ENCODE measurements around the gene CREB3L4. TPM values are rescaled to one million over a fixed set of nuclear protein-coding genes. Genes with fewer than 3 reads are reported as not detected.

CREB3L4 gene
- total RNA-seq, 6 experiments from 2014 or later = 3.6 to 4.6 (median 4.1) TPM

GRCh38 chr1:153940756-153941155 lies 26.9 kb upstream of the CREB3L4 start:
- Mint-ChIP-seq H3K36me3 (ENCODE audit: low read depth) (peaks cover 31% of the 10 kb centered on the region), H3K4me3 (no peak overlapping the region), H3K9me3 (no peaks in the 10 kb centered on the region), H3K27ac (no peak overlapping the region), H3K27me3 (ENCODE audit: insufficient read depth) (peaks cover 4% of the 10 kb centered on the region), H3K4me1 (ENCODE audit: low read depth) (peaks cover 13% of the 10 kb centered on the region)
- TF ChIP-seq CTCF (IDR thresholded peaks at IDR 0.05) = no peak
- no peak for DNase-seq

DNA sequence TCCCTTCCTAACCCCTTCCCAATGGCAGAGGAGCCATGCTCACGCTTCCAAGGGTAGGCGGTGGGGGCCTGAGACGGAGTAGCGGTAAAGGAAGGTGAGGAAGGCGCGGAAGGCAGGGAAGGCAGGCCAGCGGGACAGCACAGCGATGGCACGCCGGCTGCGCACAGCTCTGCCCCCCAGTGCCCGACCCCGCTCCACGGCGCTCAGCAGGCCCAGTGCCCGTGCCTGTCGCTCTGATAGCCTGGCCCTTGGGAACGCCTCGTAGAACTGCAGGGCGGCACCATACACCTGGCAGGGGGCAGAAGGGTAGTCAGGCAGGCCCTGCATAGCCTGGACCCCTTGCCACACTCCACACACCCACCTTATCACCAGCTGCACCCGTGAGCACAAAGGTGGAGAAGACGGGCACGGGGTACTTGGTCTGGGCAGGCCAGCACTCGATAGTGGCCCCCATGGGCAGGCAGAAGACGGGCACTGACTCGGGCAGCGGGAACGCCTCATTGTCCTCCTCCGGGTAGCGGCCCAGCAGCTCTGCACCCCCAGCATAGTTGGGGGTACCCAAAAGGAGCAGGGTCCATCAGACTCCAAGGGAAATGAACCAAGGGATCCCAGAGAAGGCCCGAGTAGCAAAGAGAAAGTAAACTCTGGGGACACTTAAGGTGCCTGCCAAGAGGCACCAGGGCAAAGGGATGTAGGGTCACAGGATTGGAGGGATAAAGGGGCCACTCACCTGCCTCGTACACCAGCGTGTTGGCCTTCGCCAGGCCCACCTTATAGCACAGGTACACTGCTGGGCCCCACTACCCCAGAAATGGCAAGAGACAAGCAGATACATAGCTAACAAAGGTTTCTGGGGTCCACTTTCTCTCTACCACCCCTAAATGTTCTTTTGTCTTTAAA lies 25.6 kb upstream of the CREB3L4 start:
- no peak for DNase-seq
- no peaks in the 10 kb centered on the region for H3K9me3 Mint-ChIP-seq
- no peak overlapping the region for H3K27ac Mint-ChIP-seq
- peaks cover 25% of the 10 kb centered on the region for H3K36me3 Mint-ChIP-seq (ENCODE audit: low read depth)
- no peak overlapping the region for H3K4me3 Mint-ChIP-seq
- TF ChIP-seq CTCF (IDR thresholded peaks at IDR 0.05) = no peak
- peaks cover 4% of the 10 kb centered on the region for H3K27me3 Mint-ChIP-seq (ENCODE audit: insufficient read depth)
- H3K4me1 Mint-ChIP-seq (ENCODE audit: low read depth) = peaks cover 19% of the 10 kb centered on the region

GRCh38 chr1:153942766-153943549 lies 24.7 kb upstream of the CREB3L4 start:
- peaks cover 21% of the 10 kb centered on the region for H3K4me1 Mint-ChIP-seq (ENCODE audit: low read depth)
- no peaks in the 10 kb centered on the region for H3K9me3 Mint-ChIP-seq
- no peak overlapping the region for H3K27ac Mint-ChIP-seq
- H3K36me3 Mint-ChIP-seq (ENCODE audit: low read depth) = peaks cover 20% of the 10 kb centered on the region
- H3K27me3 Mint-ChIP-seq (ENCODE audit: insufficient read depth) = peaks cover 4% of the 10 kb centered on the region
- no peak overlapping the region for H3K4me3 Mint-ChIP-seq
- DNase-seq = no peak
- no peak for TF ChIP-seq CTCF (IDR thresholded peaks at IDR 0.05)

DNA sequence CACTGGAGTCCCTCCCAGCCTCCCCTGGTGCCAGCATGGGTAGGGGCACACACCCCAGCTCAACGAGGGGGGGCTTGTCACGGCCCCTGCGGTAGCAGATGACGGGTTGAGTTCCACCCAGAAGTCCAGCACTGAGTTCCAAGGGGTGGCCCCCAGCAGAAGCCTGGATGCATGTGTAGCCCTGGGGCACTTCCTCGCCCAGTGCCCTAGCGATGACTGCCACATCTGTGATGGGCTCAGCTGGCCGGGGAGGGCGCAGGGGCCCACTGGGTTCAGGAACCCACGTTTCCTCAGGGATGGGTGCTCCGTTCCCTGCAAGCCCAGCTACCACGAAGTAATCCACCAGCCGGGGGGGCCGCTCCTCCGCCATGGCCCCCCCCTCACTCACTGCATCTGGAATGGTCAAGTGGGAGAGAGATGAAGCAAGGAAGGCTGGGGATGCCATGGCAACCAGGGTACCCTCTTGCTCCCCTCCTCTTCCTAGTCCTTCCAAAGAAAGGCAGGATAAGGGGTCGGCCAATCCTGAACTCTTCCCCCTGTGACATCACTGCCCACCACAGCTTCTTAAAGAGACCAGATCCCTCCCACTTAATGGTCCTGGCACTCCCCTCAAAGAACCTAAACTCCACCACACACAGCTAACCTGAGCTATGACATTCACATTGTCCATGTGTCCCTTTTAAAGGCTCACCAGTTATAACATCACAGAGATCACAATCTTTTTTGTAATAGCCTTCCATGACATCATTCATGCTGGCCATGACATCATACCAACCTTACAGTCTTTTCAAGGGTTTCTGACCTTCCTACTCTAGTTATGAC lies 23.5 kb upstream of the CREB3L4 start:
- no peaks in the 10 kb centered on the region for H3K9me3 Mint-ChIP-seq
- peaks cover 4% of the 10 kb centered on the region for H3K27me3 Mint-ChIP-seq (ENCODE audit: insufficient read depth)
- TF ChIP-seq CTCF (IDR thresholded peaks at IDR 0.05) = no peak
- peak overlapping the region; percentile 90; the same call in 1 of the 2 replicates for H3K4me3 Mint-ChIP-seq
- DNase-seq = no peak
- peaks cover 21% of the 10 kb centered on the region for H3K4me1 Mint-ChIP-seq (ENCODE audit: low read depth)
- H3K27ac Mint-ChIP-seq = peak overlapping the region; percentile 81
- peaks cover 16% of the 10 kb centered on the region for H3K36me3 Mint-ChIP-seq (ENCODE audit: low read depth)

DNA sequence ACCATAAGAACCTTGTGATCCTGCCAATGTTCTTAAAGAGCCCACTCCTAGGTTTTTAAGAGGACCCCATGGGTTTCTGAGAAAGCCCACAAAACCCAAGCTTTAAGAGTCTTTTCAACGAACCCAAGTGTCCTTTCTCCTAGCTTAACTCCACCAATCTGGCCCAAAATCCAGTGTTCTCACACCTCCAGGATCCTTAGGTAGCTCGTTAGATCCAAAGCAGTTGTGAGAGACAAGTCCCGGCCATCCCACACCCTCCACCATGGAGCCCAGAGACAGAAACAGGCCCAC lies 22.9 kb upstream of the CREB3L4 start:
- Mint-ChIP-seq H3K36me3 (ENCODE audit: low read depth) (peaks cover 10% of the 10 kb centered on the region), H3K9me3 (no peaks in the 10 kb centered on the region), H3K27ac (peak overlapping the region; percentile 81; the same call in 1 of the 2 replicates), H3K27me3 (ENCODE audit: insufficient read depth) (peaks cover 4% of the 10 kb centered on the region), H3K4me3 (peak overlapping the region; percentile 90), H3K4me1 (ENCODE audit: low read depth) (peaks cover 21% of the 10 kb centered on the region)
- TF ChIP-seq CTCF (IDR thresholded peaks at IDR 0.05) = no peak
- DNase-seq = no peak

All from HFFc6 (cell line).